HG02981 (cell line): ENCODE measurements around the gene TSPYL1.

ENCODE experiments used
- ATAC-seq: cut with Tn5 transposase; IDR thresholded peaks from one replicate; pipeline ENCODE4 v1.9.1; 2021; ENCODE audit warnings: mild to moderate bottlenecking, moderate library complexity; ENCODE audit not compliant: unreplicated experiment

Gene TSPYL1

DNA sequence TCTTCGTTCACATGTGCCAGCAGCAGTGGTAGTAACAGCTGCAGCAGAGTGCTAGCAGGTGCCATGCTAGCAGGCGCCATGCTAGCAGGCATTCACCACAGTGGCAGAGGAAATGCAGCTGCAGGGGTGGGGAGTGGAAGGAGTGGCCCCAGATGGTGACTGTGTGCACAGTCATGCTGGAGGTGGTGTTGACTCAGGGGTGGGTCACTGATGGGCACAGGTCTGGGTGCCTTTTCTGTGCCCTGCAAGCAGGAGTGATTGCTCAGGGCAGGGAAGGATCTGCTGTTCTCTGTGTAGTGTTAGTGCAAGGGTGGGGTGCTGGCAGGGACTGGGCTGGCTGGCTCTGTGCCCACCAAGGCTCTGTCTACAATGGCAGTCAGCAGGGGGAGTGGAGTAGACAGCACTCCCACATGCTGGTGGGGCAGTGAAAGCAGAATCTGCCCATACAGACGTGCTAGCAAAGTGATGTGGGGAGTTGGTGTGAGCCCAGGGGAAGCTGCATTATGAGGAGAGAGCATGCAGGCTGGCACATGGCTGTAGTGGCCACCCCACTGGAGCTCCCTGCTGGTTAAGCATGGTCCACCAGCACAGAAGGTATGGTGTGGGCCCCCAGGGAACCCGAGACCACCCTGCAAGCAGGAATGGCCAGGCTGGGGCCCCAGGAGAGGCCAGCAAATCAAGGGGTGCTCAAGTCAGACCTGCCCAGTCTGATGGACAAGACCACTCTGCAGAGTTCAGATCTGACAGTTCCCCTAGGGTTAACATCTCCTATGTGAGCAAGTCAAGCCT lies 14.5 kb downstream of the TSPYL1 start:
- no peak for ATAC-seq

DNA sequence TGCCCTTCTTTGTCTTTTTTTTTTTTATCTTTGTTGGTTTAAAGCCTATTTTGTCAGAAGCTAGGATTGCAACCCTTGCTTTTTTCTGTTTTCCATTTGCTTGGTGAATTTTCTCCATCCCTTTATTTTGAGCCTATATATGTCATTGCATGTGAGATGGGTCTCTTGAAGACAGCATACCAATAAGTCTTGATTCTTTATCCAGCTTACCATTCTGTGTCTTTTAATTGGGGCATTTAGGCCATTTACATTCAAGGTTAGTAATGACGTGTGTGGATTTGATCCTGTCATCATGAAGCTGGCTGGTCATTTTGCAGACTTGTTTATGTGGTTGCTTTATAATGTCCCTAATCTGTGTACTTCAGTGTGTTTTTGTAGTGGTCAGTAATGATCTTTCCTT lies 16.4 kb downstream of the TSPYL1 start:
- no peak for ATAC-seq

DNA sequence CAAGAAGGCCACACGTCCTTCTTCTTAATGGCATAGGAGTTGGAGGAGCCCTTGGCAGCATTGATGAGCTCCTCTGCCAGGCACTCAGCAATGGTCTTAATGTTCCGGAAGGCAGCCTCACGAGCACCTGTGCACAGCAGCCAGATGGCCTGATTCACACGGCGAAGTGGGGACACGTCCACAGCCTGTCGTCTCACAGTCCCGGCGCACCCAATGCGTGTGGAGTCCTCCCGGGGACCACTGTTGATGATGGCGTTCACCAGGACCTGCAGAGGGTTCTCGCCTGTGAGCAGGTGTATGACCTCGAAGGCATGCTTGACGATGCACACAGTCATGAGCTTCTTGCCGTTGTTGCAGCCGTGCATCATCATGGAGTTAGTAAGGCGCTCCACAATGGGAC lies 21.2 kb downstream of the TSPYL1 start:
- no peak for ATAC-seq

DNA sequence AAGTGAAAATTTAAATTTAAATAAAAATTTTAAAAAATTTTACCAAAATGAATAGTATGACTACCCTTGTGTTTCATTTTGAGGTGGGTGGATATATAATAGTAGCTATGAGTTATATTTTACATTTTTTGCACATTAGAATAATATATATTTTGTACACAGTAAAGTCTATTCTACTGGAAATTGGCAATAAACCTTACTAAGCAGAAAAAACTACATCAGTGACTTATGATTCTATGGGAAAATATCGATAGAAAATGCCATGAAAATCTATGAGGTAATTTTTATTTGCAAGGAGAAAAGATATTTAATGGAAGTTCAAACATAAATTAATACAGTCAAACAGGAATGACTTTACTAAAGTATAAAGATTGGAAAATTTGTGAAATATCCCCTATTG lies 23.0 kb downstream of the TSPYL1 start:
- no peak for ATAC-seq

DNA sequence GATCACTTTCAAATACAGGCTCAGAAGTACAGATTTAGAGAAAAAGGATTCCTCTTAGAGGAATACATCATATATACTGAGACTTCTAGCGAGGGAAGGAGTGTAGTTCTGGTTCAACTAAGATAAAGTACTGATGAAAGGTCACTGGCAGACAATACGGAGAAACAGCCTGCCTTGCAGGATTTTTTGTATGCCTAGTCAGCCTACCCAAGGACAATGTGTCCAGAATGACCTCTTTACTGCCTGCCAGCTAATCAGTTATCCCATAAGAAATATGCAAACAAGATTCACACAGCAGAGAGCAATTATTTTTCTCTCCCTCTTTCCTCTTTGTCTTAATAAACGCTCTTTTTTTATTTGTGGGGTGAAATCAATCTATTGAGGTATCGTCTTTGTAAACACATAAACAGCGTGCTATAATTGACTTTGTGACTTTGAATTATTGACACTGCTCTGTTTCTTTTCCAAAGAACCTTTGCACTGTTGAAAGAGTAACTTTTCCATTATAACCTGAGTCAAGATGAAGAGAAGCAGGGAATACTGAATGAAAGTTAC lies 24.4 kb downstream of the TSPYL1 start:
- ATAC-seq = no peak

DNA sequence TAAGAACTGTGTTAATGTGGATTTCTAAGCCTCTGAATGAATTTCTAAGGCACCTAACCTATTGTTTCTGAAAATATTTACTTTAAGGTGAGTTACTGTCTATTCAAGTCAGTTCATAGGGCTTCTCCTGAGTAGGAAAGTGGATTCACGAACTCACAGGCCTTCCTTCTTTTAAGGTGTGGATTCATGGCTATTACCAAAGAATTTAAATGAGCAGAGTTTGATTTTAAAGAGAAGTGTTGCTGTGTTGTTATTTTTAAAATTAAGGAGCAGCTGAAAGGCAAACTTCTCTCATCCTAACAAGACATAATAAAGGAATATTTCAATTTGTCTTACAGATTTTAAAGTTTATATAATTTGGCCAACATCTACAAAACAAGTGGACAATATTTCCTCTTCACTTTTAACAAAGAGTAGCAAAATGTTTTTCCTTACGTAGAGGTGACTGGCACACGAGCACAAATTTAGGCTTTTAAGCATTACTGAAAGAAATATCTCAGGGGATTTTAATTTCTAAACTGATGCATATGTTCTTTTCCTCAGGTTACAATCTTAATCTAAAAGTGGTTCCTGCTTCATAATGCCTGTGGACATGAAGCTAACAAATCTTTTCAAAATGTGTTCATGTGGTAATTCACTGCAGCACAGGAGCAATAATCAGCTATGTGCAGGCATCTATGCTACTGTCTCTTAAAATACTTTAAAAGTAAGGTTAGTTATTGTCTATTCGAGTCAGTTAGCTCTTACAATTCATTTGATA lies 25.3 kb downstream of the TSPYL1 start:
- ATAC-seq = peak; percentile 17

DNA sequence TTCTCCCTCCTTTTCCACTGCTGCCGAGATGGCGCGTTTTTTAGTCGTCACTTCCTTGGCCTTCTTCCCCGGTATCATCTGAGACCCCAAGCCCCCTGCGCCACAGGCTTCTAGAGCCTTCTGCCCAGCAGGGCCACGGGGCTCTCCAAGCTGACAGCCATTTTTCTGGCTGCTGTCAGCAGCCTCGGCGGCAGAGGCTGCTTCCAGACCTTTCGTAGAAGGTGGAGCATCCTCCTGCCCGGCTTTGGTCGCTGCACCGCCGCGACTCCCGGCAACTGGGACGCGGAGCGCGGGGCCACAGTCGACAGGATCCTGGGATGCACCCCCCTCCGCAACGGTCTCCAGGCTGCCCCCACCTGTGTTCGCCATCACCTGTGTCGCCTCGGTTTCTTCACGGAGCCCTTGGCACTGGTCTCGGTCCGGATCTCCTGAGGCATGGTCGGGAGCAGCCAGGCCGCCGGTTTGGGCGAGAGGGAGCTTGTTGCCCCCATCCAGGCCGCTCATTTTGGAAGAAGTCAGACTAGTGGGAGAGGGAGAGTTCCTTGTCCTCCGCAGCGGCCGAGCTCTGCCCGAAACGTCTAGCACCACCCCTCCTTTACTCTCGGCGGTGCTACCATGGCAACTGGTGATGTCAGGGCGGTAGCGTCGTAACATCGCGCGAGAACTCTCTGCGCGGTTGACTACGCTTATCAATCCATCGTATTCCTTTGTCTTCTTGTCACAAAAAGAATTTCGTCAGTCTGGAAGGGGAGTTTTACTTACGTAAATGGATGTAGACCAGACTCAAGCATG lies 26.0 kb downstream of the TSPYL1 start, which contains the start of gene TSPYL4:
TSS of gene TSPYL4 (minus strand) at position 571 of the 792 bp plus-strand sequence. CDS start at position 504, 67 bp downstream.
- ATAC-seq = peak; percentile 100

DNA sequence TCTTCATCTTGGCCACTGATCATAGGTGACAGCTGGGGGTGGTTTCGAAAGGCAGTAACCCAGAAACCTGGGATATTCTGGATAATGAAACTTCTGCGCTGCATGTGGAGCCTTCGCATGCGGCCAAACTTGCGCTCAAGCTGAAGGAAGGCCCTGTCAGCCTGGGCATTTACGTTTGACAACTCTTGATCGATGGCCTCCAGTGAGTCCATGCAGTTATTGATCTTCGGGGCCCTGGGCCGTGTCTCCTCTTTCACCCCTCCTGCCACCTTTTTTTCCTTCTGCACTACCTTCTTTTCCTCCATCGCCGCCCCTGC lies 26.6 kb downstream of the TSPYL1 start:
- no peak for ATAC-seq

DNA sequence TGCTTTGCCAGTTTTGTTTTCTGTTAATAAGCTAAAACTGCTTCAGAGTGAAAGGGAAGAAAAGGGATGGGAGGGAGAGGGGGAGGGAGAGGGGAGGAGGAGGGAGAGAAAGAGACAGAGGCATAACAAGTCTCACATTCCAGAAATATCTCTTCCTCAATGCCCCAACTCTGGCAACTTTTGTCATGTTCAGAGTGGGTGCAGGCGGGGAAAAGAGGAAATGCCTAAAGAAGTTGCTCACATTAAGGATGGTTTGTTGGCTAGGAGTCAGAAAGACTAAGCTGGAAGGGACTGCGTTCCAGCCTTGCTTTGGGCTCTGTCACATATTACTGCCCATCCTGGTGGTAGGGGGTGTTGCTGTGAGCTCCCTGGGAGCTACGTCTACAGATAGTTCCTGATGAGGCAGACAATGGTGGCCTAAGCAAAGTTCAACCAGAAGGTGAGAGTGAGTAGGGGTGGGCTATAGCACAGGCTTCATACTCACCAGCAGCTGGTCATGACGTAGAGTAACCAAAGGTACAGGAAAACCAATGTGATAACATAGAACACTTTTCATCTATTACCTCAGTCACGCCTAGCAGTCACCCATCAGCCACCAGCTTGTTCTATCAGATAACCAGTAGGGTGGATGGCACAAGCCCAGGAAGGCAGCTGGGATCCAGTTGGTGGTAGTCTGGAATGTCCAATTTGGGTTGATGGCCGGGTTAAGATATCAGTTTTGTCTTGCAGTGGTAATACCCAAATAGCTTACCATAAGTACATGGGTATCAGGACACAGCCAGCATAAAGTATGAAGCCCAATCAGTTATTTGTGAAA lies 28.0 kb downstream of the TSPYL1 start:
- ATAC-seq = no peak

DNA sequence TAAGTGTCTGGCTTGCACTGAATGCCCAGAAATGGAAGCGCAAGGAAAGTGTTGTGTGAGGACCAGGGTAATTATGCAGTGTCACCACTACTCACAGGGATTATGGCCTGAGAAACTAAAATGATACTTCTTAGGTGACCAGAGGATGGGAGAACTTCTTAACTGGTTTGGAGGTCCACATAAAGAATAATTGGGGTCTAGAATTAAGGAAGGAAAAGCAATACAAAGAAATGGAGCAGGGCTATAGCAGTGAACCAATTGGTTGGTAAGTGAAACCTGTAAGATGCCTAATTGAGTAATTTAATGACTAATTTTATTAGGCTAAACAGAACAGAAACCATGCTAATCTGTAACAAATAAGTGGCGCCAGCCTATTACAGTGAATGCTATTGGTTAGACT lies 31.2 kb downstream of the TSPYL1 start:
- ATAC-seq = no peak

DNA sequence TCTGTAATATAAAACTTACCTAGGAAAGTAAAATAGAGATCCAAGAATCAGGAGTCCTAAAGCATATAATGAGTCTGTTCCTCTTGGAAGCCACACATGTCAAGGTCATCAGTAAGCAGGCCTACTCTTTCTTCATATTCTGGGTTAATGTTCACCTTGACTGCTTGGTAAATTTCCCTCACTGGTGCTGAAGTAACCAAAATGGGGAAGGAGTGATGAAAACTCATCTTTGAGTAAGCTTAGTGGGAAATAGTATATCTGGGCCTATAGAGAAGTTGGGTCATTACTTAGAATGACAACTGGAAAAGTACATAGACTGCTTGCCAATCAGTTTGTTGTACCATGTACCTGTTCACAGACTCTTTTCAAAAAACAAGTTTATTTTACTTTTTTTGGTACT lies 32.4 kb downstream of the TSPYL1 start:
- ATAC-seq = no peak

DNA sequence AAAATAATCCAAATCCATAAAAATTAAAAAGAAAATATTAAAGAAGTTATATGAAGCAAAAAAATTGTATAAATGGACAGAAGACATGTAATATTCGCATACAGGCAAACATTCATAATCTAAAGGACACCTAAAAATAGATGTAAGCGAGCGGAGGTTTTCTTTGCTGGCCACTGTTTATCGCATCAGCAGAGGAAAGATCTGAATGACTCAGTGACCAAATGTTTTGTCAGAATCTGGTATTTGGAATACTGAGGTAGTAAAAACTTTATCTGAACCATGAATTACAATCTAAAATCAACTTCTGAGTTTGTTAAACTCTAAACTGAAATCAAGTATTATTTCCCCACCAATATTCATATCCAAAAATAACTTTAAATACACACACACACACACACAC lies 33.6 kb downstream of the TSPYL1 start:
- no peak for ATAC-seq

DNA sequence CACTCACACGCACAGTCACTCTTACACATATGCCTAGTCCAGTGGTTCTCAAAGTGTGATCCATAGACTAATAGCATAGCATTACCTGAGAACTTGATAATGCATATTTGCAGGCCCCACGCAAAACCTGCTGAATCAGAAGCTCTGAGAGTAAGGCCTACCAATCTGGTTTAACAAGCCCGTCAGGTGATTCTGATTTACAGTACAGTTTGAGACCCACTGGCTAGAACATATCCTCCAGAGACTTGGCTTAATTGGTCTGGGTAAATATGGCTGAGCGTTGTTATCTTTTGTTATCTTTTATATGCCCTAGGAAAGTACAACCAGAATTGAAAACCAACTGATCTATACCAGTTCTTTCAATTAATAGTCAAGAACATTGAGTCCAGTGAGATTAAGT lies 35.4 kb downstream of the TSPYL1 start:
- ATAC-seq = no peak

DNA sequence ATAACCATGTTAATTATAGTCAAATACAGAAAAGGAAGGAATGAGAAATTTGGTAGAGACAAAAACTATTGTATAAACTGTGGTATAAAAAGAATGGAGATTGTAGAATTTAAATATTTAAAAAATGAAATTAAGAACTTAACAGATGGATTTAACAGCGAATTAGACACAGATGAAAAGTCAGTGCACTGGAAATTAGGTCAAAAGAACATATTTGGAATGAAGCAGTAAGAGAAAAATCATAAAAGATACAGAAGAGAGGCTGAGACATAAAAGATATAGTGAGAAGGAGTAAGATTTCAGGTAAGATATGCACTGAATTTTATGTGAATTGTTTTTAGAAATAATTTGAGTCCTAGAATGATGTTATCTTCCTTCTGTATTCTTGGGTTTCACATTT lies 39.9 kb downstream of the TSPYL1 start:
- no peak for ATAC-seq

DNA sequence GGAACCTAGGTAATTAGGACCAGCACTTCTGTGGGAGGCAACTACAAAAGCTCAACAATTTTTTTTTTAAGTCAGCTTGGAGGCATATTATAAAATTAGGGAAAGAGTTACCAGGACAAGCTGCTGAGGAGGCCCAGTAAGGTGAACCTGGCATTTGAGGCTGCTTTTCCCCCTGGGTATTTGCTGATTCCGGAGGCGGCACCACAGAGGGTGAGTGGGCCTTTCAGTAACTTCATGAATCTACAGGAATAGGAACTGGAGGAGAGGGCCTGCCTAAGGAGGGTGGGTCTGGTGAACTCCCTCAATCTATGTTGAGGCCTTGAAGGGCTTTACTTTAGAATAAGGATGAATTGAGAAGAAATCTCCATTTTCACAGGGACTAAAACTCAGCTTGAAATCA lies 40.5 kb downstream of the TSPYL1 start:
- no peak for ATAC-seq

DNA sequence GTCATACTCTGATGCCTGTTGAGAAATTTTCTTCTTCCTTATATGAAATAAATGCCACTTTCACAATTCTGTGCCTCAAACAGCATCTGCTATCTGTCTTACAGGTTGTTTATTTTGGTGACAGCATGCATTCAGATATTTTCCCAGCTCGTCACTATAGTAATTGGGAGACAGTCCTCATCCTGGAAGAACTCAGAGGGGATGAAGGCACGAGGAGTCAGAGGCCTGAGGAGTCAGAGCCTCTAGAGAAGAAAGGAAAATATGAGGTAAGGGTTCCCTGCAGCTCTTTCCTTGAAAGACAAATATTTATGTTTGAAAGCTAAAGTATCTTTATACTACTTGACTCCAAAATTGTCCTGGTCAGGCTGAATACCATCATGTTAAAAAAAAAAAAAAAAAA lies 41.6 kb downstream of the TSPYL1 start:
- ATAC-seq = no peak

DNA sequence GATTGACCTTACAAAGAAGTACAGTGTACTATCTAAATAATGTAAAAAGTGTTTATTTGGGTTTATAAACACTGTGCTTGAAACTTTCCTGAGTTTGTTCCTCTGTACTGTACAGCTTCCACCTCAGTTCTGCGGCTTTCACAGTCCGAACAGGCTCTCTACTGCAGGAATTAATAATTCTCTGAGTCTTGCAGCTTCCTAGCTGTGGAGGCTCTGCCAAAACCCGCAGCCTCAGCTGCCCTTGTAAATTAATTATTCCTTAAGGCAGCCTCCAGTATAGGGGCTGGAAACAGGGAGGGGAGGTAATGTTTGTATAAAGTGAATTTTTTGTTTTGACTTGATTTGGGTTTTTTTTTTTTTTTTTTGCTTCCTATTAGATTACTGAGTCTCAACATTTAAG lies 45.0 kb downstream of the TSPYL1 start:
- no peak for ATAC-seq

DNA sequence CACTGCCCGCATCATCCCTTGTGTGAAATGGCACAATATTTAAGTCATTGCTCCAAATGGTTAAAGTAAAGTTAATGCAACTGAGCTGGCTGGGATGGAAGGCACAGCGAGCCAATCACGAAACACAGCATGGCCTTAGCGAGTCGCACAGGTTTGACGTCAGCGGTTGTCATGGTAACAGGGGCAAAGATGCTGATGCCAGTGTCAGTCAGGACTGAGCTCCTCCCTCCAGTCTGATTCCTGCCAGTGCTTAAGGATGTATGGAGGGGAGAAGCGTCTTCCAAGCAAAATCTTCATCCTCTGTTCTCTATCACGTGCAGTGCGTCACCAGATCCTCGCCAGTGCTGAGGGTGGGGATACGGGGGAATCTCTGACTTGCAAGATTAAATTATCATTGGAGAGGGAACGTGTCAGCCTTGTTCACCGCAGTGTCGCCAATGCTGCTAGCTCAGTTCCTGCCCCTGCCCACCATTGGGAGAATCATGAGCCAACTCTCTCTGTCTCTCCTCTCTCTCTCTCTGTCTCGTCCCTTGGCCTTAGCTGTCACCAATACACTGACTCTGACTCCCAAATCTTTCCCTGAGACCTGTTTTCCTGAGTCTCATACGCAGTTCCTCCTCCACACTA lies 50.3 kb downstream of the TSPYL1 start:
- ATAC-seq = no peak
